GM21737 (cell line): ENCODE results near the gene PLPP2.
"Not testable (repeated sequence)": the region's sequence is repeated elsewhere in the genome, so short reads cannot be mapped to it uniquely, and the experiment has no call there.

Source experiments
- ATAC-seq: cut with Tn5 transposase; IDR thresholded peaks from one replicate; pipeline ENCODE4 v1.9.1; 2021; ENCODE audit warnings: mild to moderate bottlenecking, moderate library complexity; ENCODE audit not compliant: unreplicated experiment

Gene PLPP2

GRCh38 chr19:275000-275399 lies 16.2 kb downstream of the PLPP2 start:
- no peak for ATAC-seq

- no peak for ATAC-seq
Measured at GRCh38 chr19:273393-273792, 17.8 kb downstream of the PLPP2 start.

GRCh38 chr19:271856-272255 lies 19.3 kb downstream of the PLPP2 start:
- ATAC-seq: no peak

GRCh38 chr19:270766-271318 lies 20.4 kb downstream of the PLPP2 start:
- ATAC-seq: not testable (repeated sequence)

GRCh38 chr19:269241-269640 lies 22.0 kb downstream of the PLPP2 start:
- no peak for ATAC-seq

GRCh38 chr19:262125-262524 lies 29.1 kb downstream of the PLPP2 start:
- no peak for ATAC-seq

- not testable (repeated sequence) for ATAC-seq
Measured at GRCh38 chr19:256804-257203, 34.4 kb downstream of the PLPP2 start.

- ATAC-seq: not testable (repeated sequence)
Measured at GRCh38 chr19:252421-253186, 38.6 kb downstream of the PLPP2 start.

GRCh38 chr19:246551-246950 lies 44.7 kb downstream of the PLPP2 start:
- ATAC-seq: no peak

- not testable (repeated sequence) for ATAC-seq
Measured at GRCh38 chr19:245900-246299, 45.3 kb downstream of the PLPP2 start.

GRCh38 chr19:245457-245856 lies 45.7 kb downstream of the PLPP2 start:
- ATAC-seq: no peak
